ENCODE measurements around the gene NVL.

NVL gene

GRCh38 chr1:224328644-224329043, 1.3 kb downstream of the NVL start:
- Histone ChIP-seq H3K4me2 (ENCODE audit: insufficient read depth, low read length) (peak overlapping the region; percentile 69), H3K27ac (ENCODE audit: low read length) (no peak overlapping the region), H3K36me3 (ENCODE audit: insufficient read depth, low read length) (peaks cover 16% of the 10 kb centered on the region), H3K4me1 (ENCODE audit: insufficient read depth, low read length) (peaks cover 42% of the 10 kb centered on the region), H3K9ac (ENCODE audit: low read depth, low read length) (peak overlapping the region; percentile 74), H2AFZ (ENCODE audit: low read depth, low read length) (no peak overlapping the region), H3K4me3 (ENCODE audit: low read depth in 1 of 2, low read length in 2 of 2) (peak overlapping the region; percentile 89 to 92; a peak in 3 of 4 replicates), H3K27me3 (ENCODE audit: insufficient read depth, low read length, poor library complexity) (no peaks in the 10 kb centered on the region), H4K20me1 (ENCODE audit: insufficient read depth, low read length) (peaks cover 8% of the 10 kb centered on the region; the same call in 1 of the 2 replicates), H3K79me2 (ENCODE audit: insufficient read depth, low read length) (peaks cover 58% of the 10 kb centered on the region), H3K9me3 (ENCODE audit: insufficient read depth, low read length, severe bottlenecking) (no peaks in the 10 kb centered on the region)
- DNase-seq (no peak), ATAC-seq (ENCODE audit: insufficient read depth, low read depth) (no peak)
- TF ChIP-seq EZH2 (IDR thresholded peaks at IDR 0.05; ENCODE audit: borderline replicate concordance, low read depth, low read length, severe bottlenecking) (no peak), CTCF (IDR thresholded peaks at IDR 0.05; ENCODE audit: borderline replicate concordance, extremely low read depth, low read length, poor library complexity, severe bottlenecking) (no peak)

- no peak overlapping the region for H2AFZ ChIP-seq (ENCODE audit: low read depth, low read length)
- ATAC-seq (ENCODE audit: insufficient read depth, low read depth) (no peak), DNase-seq (no peak)
- no peak overlapping the region for H3K9ac ChIP-seq (ENCODE audit: low read depth, low read length)
- no peak overlapping the region for H3K4me3 ChIP-seq (ENCODE audit: low read depth in 1 of 2, low read length in 2 of 2)
- peaks cover 15% of the 10 kb centered on the region; the same call in 1 of the 2 replicates for H4K20me1 ChIP-seq (ENCODE audit: insufficient read depth, low read length)
- H3K4me2 ChIP-seq (ENCODE audit: insufficient read depth, low read length) = no peak overlapping the region
- H3K27ac ChIP-seq (ENCODE audit: low read length) = no peak overlapping the region
- H3K9me3 ChIP-seq (ENCODE audit: insufficient read depth, low read length, severe bottlenecking) = no peaks in the 10 kb centered on the region
- H3K27me3 ChIP-seq (ENCODE audit: insufficient read depth, low read length, poor library complexity) = no peaks in the 10 kb centered on the region
- TF ChIP-seq CTCF (IDR thresholded peaks at IDR 0.05; ENCODE audit: borderline replicate concordance, extremely low read depth, low read length, poor library complexity, severe bottlenecking) (no peak), EZH2 (IDR thresholded peaks at IDR 0.05; ENCODE audit: borderline replicate concordance, low read depth, low read length, severe bottlenecking) (no peak)
- H3K79me2 ChIP-seq (ENCODE audit: insufficient read depth, low read length) = peaks cover 81% of the 10 kb centered on the region
- peaks cover 30% of the 10 kb centered on the region for H3K4me1 ChIP-seq (ENCODE audit: insufficient read depth, low read length)
- peaks cover 16% of the 10 kb centered on the region for H3K36me3 ChIP-seq (ENCODE audit: insufficient read depth, low read length)
Measured at GRCh38 chr1:224325959-224326358, 4.0 kb downstream of the NVL start.

GRCh38 chr1:224321706-224322105, 8.3 kb downstream of the NVL start:
- Histone ChIP-seq H3K9ac (ENCODE audit: low read depth, low read length) (no peak overlapping the region), H3K9me3 (ENCODE audit: insufficient read depth, low read length, severe bottlenecking) (no peaks in the 10 kb centered on the region), H3K79me2 (ENCODE audit: insufficient read depth, low read length) (peaks cover 61% of the 10 kb centered on the region), H3K27ac (ENCODE audit: low read length) (no peak overlapping the region), H3K4me2 (ENCODE audit: insufficient read depth, low read length) (no peak overlapping the region), H3K36me3 (ENCODE audit: insufficient read depth, low read length) (peaks cover 15% of the 10 kb centered on the region; the same call in 1 of the 2 replicates), H3K4me3 (ENCODE audit: low read depth in 1 of 2, low read length in 2 of 2) (no peak overlapping the region), H3K4me1 (ENCODE audit: insufficient read depth, low read length) (peaks cover 3% of the 10 kb centered on the region; the same call in 1 of the 2 replicates), H3K27me3 (ENCODE audit: insufficient read depth, low read length, poor library complexity) (no peaks in the 10 kb centered on the region), H2AFZ (ENCODE audit: low read depth, low read length) (no peak overlapping the region), H4K20me1 (ENCODE audit: insufficient read depth, low read length) (peaks cover 15% of the 10 kb centered on the region; the same call in 1 of the 2 replicates)
- DNase-seq = no peak
- no peak for ATAC-seq (ENCODE audit: insufficient read depth, low read depth)
- TF ChIP-seq CTCF (IDR thresholded peaks at IDR 0.05; ENCODE audit: borderline replicate concordance, extremely low read depth, low read length, poor library complexity, severe bottlenecking) (no peak), EZH2 (IDR thresholded peaks at IDR 0.05; ENCODE audit: borderline replicate concordance, low read depth, low read length, severe bottlenecking) (no peak)

Measured in DND-41 (cell line).